KMS-11 (cell line): ENCODE data around the gene TACR1.
"Not testable (repeated sequence)": the region's sequence is repeated elsewhere in the genome, so short reads cannot be mapped to it uniquely, and the experiment has no call there.

Source experiments
- H2AFZ ChIP-seq: fragments of 200-600 bp; sonication (generic); 2 replicates; pipeline ENCODE4 v1.6.1; 2016; ENCODE audit warnings: antibody characterized with exemption, mixed run types, low read depth
- H3K27ac ChIP-seq: fragments of 200-600 bp; sonication (generic); 2 replicates; pipeline ENCODE4 v1.6.1; 2016; ENCODE audit warnings: mild to moderate bottlenecking, mixed run types
- H3K27me3 ChIP-seq: fragments of 200-600 bp; sonication (generic); 2 replicates; pipeline ENCODE4 v1.6.1; 2017; ENCODE audit warnings: mild to moderate bottlenecking, low read depth, mixed run types, moderate library complexity; ENCODE audit not compliant: insufficient read depth
- H3K36me3 ChIP-seq: fragments of 200-600 bp; sonication (generic); 2 replicates; pipeline ENCODE4 v1.6.1; 2017; ENCODE audit warnings: mild to moderate bottlenecking, mixed run types; ENCODE audit not compliant: insufficient read depth
- H3K4me1 ChIP-seq: fragments of 200-600 bp; sonication (generic); 2 replicates; pipeline ENCODE4 v1.6.1; 2016; ENCODE audit warnings: mild to moderate bottlenecking, low read depth, mixed run types; ENCODE audit not compliant: poor library complexity, severe bottlenecking
- H3K4me2 ChIP-seq: fragments of 200-600 bp; sonication (generic); 2 replicates; pipeline ENCODE4 v1.7.0; 2016; ENCODE audit warnings: mild to moderate bottlenecking, mixed run types
- H3K4me3 ChIP-seq: fragments of 200-600 bp; sonication (generic); IDR thresholded peaks from 2 replicates; pipeline ENCODE4 v1.6.1; 2017; ENCODE audit warnings: low read depth, low read length, mixed read lengths; ENCODE audit not compliant: insufficient read depth
- H3K79me2 ChIP-seq: fragments of 200-600 bp; sonication (generic); 2 replicates; pipeline ENCODE4 v1.6.1; 2016; ENCODE audit warnings: low read depth, mixed run types; ENCODE audit not compliant: insufficient read depth
- H3K9ac ChIP-seq: fragments of 200-600 bp; sonication (generic); 2 replicates; pipeline ENCODE4 v1.6.1; 2016; ENCODE audit warnings: mild to moderate bottlenecking, mixed run types
- H4K20me1 ChIP-seq: fragments of 200-600 bp; sonication (generic); 2 replicates; pipeline ENCODE4 v1.6.1; 2016; ENCODE audit warnings: mild to moderate bottlenecking, mixed run types; ENCODE audit not compliant: insufficient read depth
- CTCF ChIP-seq: fragments of 200-600 bp; sonication (generic); conservative IDR thresholded peaks from 2 replicates; pipeline ENCODE4 v1.6.1; 2017; ENCODE audit warnings: low read depth, mild to moderate bottlenecking, antibody characterized with exemption, low read length, moderate library complexity, mixed read lengths

Gene TACR1

GRCh38 chr2:75199428-75200011, at the start of gene TACR1:
Gene TACR1, minus strand, starts transcription at chr2:75199520. Its CDS starts 586 bp downstream, at chr2:75198934.
- no peaks in the 10 kb centered on the region for H3K79me2 ChIP-seq
- H3K9ac ChIP-seq = no peak within 1 kb of the TSS
- H3K27ac ChIP-seq = no peak within 1 kb of the TSS
- H3K4me3 ChIP-seq = no peak within 1 kb of the TSS
- H2AFZ ChIP-seq = no peak within 1 kb of the TSS
- TF ChIP-seq CTCF = no peak
- H3K27me3 ChIP-seq = no peaks in the 10 kb centered on the region
- H3K36me3 ChIP-seq = no peaks in the 10 kb centered on the region
- H4K20me1 ChIP-seq = no peaks in the 10 kb centered on the region
- H3K4me1 ChIP-seq = no peaks in the 10 kb centered on the region
- H3K4me2 ChIP-seq = no peak within 1 kb of the TSS

GRCh38 chr2:75248581-75248980, 49.3 kb upstream of the TACR1 start:
- H3K27me3 ChIP-seq, H3K4me3 ChIP-seq, H3K27ac ChIP-seq, H3K79me2 ChIP-seq, H2AFZ ChIP-seq, H3K4me2 ChIP-seq, H3K4me1 ChIP-seq, H3K36me3 ChIP-seq, H4K20me1 ChIP-seq, H3K9ac ChIP-seq: not testable (repeated sequence)

- no peak overlapping the region for H3K4me2 ChIP-seq
- H3K27ac ChIP-seq = no peak overlapping the region
- H3K36me3 ChIP-seq = no peaks in the 10 kb centered on the region
- H3K79me2 ChIP-seq = no peaks in the 10 kb centered on the region
- H3K9ac ChIP-seq = no peak overlapping the region
- no peak for TF ChIP-seq CTCF
- H4K20me1 ChIP-seq = no peaks in the 10 kb centered on the region
- no peaks in the 10 kb centered on the region for H3K27me3 ChIP-seq
- H3K4me3 ChIP-seq = no peak overlapping the region
- H3K4me1 ChIP-seq = no peaks in the 10 kb centered on the region
- no peak overlapping the region for H2AFZ ChIP-seq
Observed at GRCh38 chr2:75246441-75247167, 47.3 kb upstream of the TACR1 start.

- no peak overlapping the region for H3K27ac ChIP-seq
Observed at GRCh38 chr2:75243219-75243618, 43.9 kb upstream of the TACR1 start.

More at GRCh38 chr2:75243219-75243618, 43.9 kb upstream of the TACR1 start:
- Histone ChIP-seq H3K9ac (no peak overlapping the region), H3K4me1 (no peaks in the 10 kb centered on the region), H3K4me3 (no peak overlapping the region), H3K79me2 (no peaks in the 10 kb centered on the region), H2AFZ (no peak overlapping the region), H3K4me2 (no peak overlapping the region), H3K36me3 (no peaks in the 10 kb centered on the region), H3K27me3 (no peaks in the 10 kb centered on the region), H4K20me1 (no peaks in the 10 kb centered on the region)
- TF ChIP-seq CTCF = no peak
